K562 (cell line): ENCODE results near the gene EN1. TPM values are rescaled to one million over a fixed set of nuclear protein-coding genes. Genes with fewer than 3 reads are reported as not detected.

Experiments used
- ADNP ChIP-seq: fragments of 200-800 bp; sonication (Bioruptor generic); IDR thresholded peaks from 2 replicates; pipeline ENCODE4 v1.6.1; 2016; ENCODE audit warnings: missing genetic modification characterization, missing compliant biosample characterization
- CAMTA2 ChIP-seq: fragments of 250-450 bp; sonication (Bioruptor Pico); conservative IDR thresholded peaks from 2 replicates; pipeline ENCODE4 v1.5.1; 2022
- CBFA2T3 ChIP-seq: fragments of 450-650 bp; IDR thresholded peaks from 2 replicates; pipeline ENCODE4 v1.6.1; 2017
- E2F4 ChIP-seq: sonication (generic); formaldehyde crosslinking; IDR thresholded peaks from 2 replicates; pipeline ENCODE4 v1.8.0; 2022; ENCODE audit warnings: mild to moderate bottlenecking, low read depth, missing genetic modification reagents
- ELK1 ChIP-seq: sonication (generic); formaldehyde crosslinking; IDR thresholded peaks from 2 replicates; pipeline ENCODE4 v1.8.1; 2022; ENCODE audit warnings: missing genetic modification reagents
- EP300 ChIP-seq: IDR thresholded peaks from 2 replicates; pipeline ENCODE4 v1.6.1; 2012; ENCODE audit warnings: low read length, improper control_type of control experiment
- FIP1L1 ChIP-seq: fragments of 200-400 bp; formaldehyde crosslinking; IDR thresholded peaks from 2 replicates; pipeline ENCODE4 v1.6.1; 2018; ENCODE audit warnings: mild to moderate bottlenecking, low read depth, low read length; ENCODE audit not compliant: poor library complexity, severe bottlenecking
- FOSL1 ChIP-seq: fragments of 200-800 bp; sonication (Bioruptor generic); conservative IDR thresholded peaks from 2 replicates; pipeline ENCODE4 v1.6.1; 2016; ENCODE audit warnings: missing genetic modification characterization, missing compliant biosample characterization
- HDGF ChIP-seq: fragments of 450-650 bp; IDR thresholded peaks from 2 replicates; pipeline ENCODE4 v1.6.1; 2016
- HMGN3 ChIP-seq: IDR thresholded peaks from 2 replicates; pipeline ENCODE4 v1.6.1; 2011; ENCODE audit warnings: borderline replicate concordance, low read depth, mild to moderate bottlenecking, mixed read lengths, low read length; ENCODE audit not compliant: insufficient read length; ENCODE audit errors: extremely low read depth
- ILF3 ChIP-seq: fragments of 450-650 bp; IDR thresholded peaks from 2 replicates; pipeline ENCODE4 v1.6.1; 2018; ENCODE audit warnings: antibody characterized with exemption, mild to moderate bottlenecking, moderate library complexity, borderline replicate concordance
- JUNB ChIP-seq: fragments of 450-650 bp; formaldehyde crosslinking; conservative IDR thresholded peaks from 2 replicates; pipeline ENCODE4 v1.4.0; 2020; ENCODE audit warnings: mild to moderate bottlenecking
- NRF1 ChIP-seq, 2 experiments: fragments of 450-650 bp; IDR thresholded peaks in 1 of 2; conservative IDR thresholded peaks in 1 of 2; 2 replicates each; pipeline ENCODE4 v1.6.1; 2014; ENCODE audit warnings: mild to moderate bottlenecking in 2 of 2
- POLR3A ChIP-seq: IDR thresholded peaks from 2 replicates; pipeline ENCODE4 v1.6.1; 2011; ENCODE audit warnings: borderline replicate concordance, mild to moderate bottlenecking, moderate library complexity; ENCODE audit not compliant: insufficient read length, insufficient read depth; ENCODE audit errors: extremely low read depth
- POLR3G ChIP-seq: IDR thresholded peaks from 2 replicates; pipeline ENCODE4 v1.6.1; 2011; ENCODE audit not compliant: insufficient read length, insufficient replicate concordance; ENCODE audit errors: extremely low read depth
- SP1 ChIP-seq: sonication (generic); formaldehyde crosslinking; IDR thresholded peaks from 2 replicates; pipeline ENCODE4 v1.8.1; 2022; ENCODE audit warnings: mild to moderate bottlenecking, missing genetic modification reagents
- ZNF780A ChIP-seq: fragments of 250-450 bp; sonication (Bioruptor Pico); IDR thresholded peaks from 2 replicates; pipeline ENCODE4 v1.5.0; 2021; ENCODE audit warnings: mild to moderate bottlenecking
- ZSCAN32 ChIP-seq: fragments of 450-650 bp; formaldehyde crosslinking; IDR thresholded peaks from 2 replicates; pipeline ENCODE4 v1.4.0; 2020; ENCODE audit warnings: mild to moderate bottlenecking, moderate library complexity
- polyA plus RNA-seq, 8 experiments: library from polyadenylated mRNA; depleted of rRNA in 4 of 8; stranded (reverse) in 5 of 8; unstranded in 3 of 8; fragments of >200 nt; fragmentation: Nextera tagmentation in 2 of 8; fragmentation: Illumina TruSeq in 1 of 8; extraction: Ambion mirVana in 2 of 8; extraction: Trizol in 1 of 8; gene quantifications; 2 replicates each; pipeline versions ENCODE4 v1.2.1 to v1.2.3, GENCODE V29; 2011 to 2014; ENCODE audit warnings: inconsistent platforms in 1 of 8, missing spikeins in 1 of 8
- total RNA-seq, 7 experiments: library from RNA; depleted of rRNA in 6 of 7; stranded (reverse); fragments of >200 nt in 6 of 7; fragmentation: Illumina TruSeq in 2 of 7; extraction: Trizol in 2 of 7; gene quantifications; 2 replicates each; pipeline versions ENCODE4 v1.2.1 to v1.2.3, GENCODE V29; 2011 to 2021; ENCODE audit warnings: low replicate concordance in 1 of 7
- TF ChIP-seq, protein P1 (sequence below): fragments of 250-450 bp; sonication (Bioruptor Pico); IDR thresholded peaks from 2 replicates; pipeline ENCODE4 v1.8.0; 2021; ENCODE audit warnings: moderate library complexity, mild to moderate bottlenecking, inconsistent platforms

EN1 gene
- total and polyA plus RNA-seq, 9 of the 15 experiments (the other 6 are each of a cell fraction or from before 2014, with no cell fraction given), result 0.06 to 2.0 (median 0.51) TPM

DNA sequence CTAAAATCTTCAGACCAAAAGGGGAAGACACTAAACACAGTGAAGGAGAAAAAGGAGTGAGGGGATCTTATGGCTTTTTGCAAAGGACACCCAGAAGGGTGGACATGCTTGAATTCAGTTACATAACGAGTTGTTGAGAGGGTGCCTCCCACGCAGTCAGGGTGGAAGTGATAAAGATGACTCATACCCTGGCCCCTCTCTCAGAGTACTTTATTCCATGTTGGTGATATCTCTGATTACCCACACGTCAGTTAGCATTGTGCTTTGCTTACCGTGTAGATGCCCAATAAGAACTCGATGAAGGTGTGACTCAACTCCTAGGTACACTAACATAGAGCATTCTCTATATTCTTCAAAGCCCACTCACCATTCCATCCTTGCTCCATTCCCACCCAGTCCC, 44.4 kb downstream of the EN1 start (continued):
- TF ChIP-seq EP300 (peak; percentile 95), NRF1 (conservative IDR thresholded peaks at IDR 0.05 in 1 of 2, IDR thresholded peaks at IDR 0.05 in 1 of 2) (0 out of 4 replicates have a peak, but pooled peaks of 1 of the 2 experiments have one; percentile 19), HDGF (no peak), CAMTA2 (CRISPR knock-in tag) (no peak), POLR3A (no peak), FIP1L1 (no peak), CBFA2T3 (peak; percentile 91), SP1 (no peak), ZNF780A (CRISPR knock-in tag) (no peak), JUNB (CRISPR knock-in tag) (peak; percentile 88), ELK1 (CRISPR knock-in tag) (no peak), HMGN3 (no peak), ZSCAN32 (CRISPR knock-in tag) (no peak), POLR3G (no peak), ILF3 (no peak), E2F4 (no peak), FOSL1 (peak; percentile 99), ADNP (tag) (no peak)
- TF ChIP-seq, protein P1, sequence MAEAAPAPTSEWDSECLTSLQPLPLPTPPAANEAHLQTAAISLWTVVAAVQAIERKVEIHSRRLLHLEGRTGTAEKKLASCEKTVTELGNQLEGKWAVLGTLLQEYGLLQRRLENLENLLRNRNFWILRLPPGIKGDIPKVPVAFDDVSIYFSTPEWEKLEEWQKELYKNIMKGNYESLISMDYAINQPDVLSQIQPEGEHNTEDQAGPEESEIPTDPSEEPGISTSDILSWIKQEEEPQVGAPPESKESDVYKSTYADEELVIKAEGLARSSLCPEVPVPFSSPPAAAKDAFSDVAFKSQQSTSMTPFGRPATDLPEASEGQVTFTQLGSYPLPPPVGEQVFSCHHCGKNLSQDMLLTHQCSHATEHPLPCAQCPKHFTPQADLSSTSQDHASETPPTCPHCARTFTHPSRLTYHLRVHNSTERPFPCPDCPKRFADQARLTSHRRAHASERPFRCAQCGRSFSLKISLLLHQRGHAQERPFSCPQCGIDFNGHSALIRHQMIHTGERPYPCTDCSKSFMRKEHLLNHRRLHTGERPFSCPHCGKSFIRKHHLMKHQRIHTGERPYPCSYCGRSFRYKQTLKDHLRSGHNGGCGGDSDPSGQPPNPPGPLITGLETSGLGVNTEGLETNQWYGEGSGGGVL (CRISPR knock-in tag), result no peak
